ENCODE results near the gene OR8K3.

OR8K3 gene
- 0 reads per million in 2 experiments for total RNA-seq

GRCh38 chr11:56314844-56315243 lies at the start of gene OR8K3:
OR8K3 (plus strand) TSS chr11:56315144; CDS start chr11:56318307, 3,163 bp downstream.
- DNase-seq (ENCODE audit: low read depth) = no peak

GRCh38 chr11:56271092-56271491 lies 43.9 kb upstream of the OR8K3 start:
- DNase-seq (ENCODE audit: low read depth) = no peak

GRCh38 chr11:56273854-56274253 lies 41.1 kb upstream of the OR8K3 start, which contains the start of gene OR5T1:
OR5T1 (plus strand) TSS chr11:56274154; CDS start chr11:56275639, 1,485 bp downstream.
- DNase-seq (ENCODE audit: low read depth) = no peak

- DNase-seq (ENCODE audit: low read depth) = no peak
Observed at GRCh38 chr11:56292154-56292553, 22.8 kb upstream of the OR8K3 start, which contains the start of gene OR8H1. OR8H1 (minus strand) TSS chr11:56292254; CDS start chr11:56291062, 1,192 bp downstream.

GRCh38 chr11:56296898-56297297 lies 18.0 kb upstream of the OR8K3 start:
- no peak for DNase-seq (ENCODE audit: low read depth)

GRCh38 chr11:56307836-56308235 lies 7.1 kb upstream of the OR8K3 start:
- no peak for DNase-seq (ENCODE audit: low read depth)

GRCh38 chr11:56331861-56332491 lies 17.0 kb downstream of the OR8K3 start:
- DNase-seq (ENCODE audit: low read depth) = no peak

GRCh38 chr11:56333156-56333555 lies 18.2 kb downstream of the OR8K3 start:
- DNase-seq (ENCODE audit: low read depth) = no peak

- no peak for DNase-seq (ENCODE audit: low read depth)
Observed at GRCh38 chr11:56340289-56340688, 25.3 kb downstream of the OR8K3 start.

GRCh38 chr11:56345739-56346138 lies 30.8 kb downstream of the OR8K3 start, which contains the start of gene OR8K1:
OR8K1 (plus strand) TSS chr11:56346039; CDS start chr11:56346039, 0 bp downstream.
- no peak for DNase-seq (ENCODE audit: low read depth)

GRCh38 chr11:56353991-56354390 lies 39.0 kb downstream of the OR8K3 start, which contains the start of gene OR8J1:
OR8J1 (plus strand) TSS chr11:56354291; CDS start chr11:56360247, 5,956 bp downstream.
- no peak for DNase-seq (ENCODE audit: low read depth)

All from T follicular helper cell (primary cell).